Osteoblast (primary cell): ENCODE data around the gene LGALS9. TPM values are rescaled to one million over a fixed set of nuclear protein-coding genes. Genes with fewer than 3 reads are reported as not detected.
A peak's percentile ranks its signal among the peaks of the same experiment; 100 is the strongest.
"Not testable (repeated sequence)": the region's sequence is repeated elsewhere in the genome, so short reads cannot be mapped to it uniquely, and the experiment has no call there.

Source experiments
- DNase-seq: peaks from one replicate; pipeline ENCODE4 v3.0.0; 2011; ENCODE audit warnings: low spot score, mixed read lengths; ENCODE audit not compliant: insufficient read length; ENCODE audit errors: missing footprints
- H2AFZ ChIP-seq: 2 replicates; pipeline ENCODE4 v1.6.0; 2011; ENCODE audit warnings: mild to moderate bottlenecking, low read length
- H3K27ac ChIP-seq: 2 replicates; pipeline ENCODE4 v1.5.1; 2011; ENCODE audit warnings: mild to moderate bottlenecking, low read depth, low read length, moderate library complexity
- H3K27me3 ChIP-seq: 2 replicates; pipeline ENCODE4 v1.6.0; 2012; ENCODE audit warnings: mild to moderate bottlenecking, control low read depth, inconsistent platforms, low read length, moderate library complexity; ENCODE audit not compliant: insufficient read depth
- H3K36me3 ChIP-seq: 2 replicates; pipeline ENCODE4 v1.5.1; 2011; ENCODE audit warnings: mild to moderate bottlenecking, low read length, control low read depth, moderate library complexity; ENCODE audit not compliant: insufficient read depth
- H3K4me1 ChIP-seq: 2 replicates; pipeline ENCODE4 v1.5.1; 2011; ENCODE audit warnings: mild to moderate bottlenecking, low read length, control low read depth, moderate library complexity; ENCODE audit not compliant: insufficient read depth
- H3K4me2 ChIP-seq: 2 replicates; pipeline ENCODE4 v1.6.0; 2011; ENCODE audit warnings: mild to moderate bottlenecking, low read length; ENCODE audit not compliant: insufficient read depth
- H3K4me3 ChIP-seq: fragments of 200-600 bp; sonication (generic); 3 replicates; pipeline ENCODE4 v1.5.1; 2012; ENCODE audit warnings: mild to moderate bottlenecking, low read length, inconsistent platforms; ENCODE audit not compliant: insufficient read depth
- H3K79me2 ChIP-seq: 2 replicates; pipeline ENCODE4 v1.6.0; 2012; ENCODE audit warnings: mild to moderate bottlenecking, low read length, control low read depth, inconsistent platforms; ENCODE audit not compliant: insufficient read depth
- H3K9me3 ChIP-seq: 2 replicates; pipeline ENCODE4 v1.5.1; 2011; ENCODE audit warnings: low read depth, low read length, control low read depth
- H4K20me1 ChIP-seq: 2 replicates; pipeline ENCODE4 v1.6.0; 2012; ENCODE audit warnings: mild to moderate bottlenecking, low read length, control low read depth; ENCODE audit not compliant: insufficient read depth
- total RNA-seq: library from RNA; depleted of rRNA; stranded (reverse); fragments of >200 nt; gene quantifications from 2 replicates; pipeline ENCODE4 v1.2.3, GENCODE V29; 2012
- TF ChIP-seq, protein P1 (sequence below): IDR thresholded peaks from 2 replicates; pipeline ENCODE4 v1.5.1; 2011; ENCODE audit warnings: mild to moderate bottlenecking, low read depth, low read length, moderate library complexity; ENCODE audit errors: extremely low read depth

LGALS9 gene
- total RNA-seq, 1 donor = 1.4 TPM

DNA sequence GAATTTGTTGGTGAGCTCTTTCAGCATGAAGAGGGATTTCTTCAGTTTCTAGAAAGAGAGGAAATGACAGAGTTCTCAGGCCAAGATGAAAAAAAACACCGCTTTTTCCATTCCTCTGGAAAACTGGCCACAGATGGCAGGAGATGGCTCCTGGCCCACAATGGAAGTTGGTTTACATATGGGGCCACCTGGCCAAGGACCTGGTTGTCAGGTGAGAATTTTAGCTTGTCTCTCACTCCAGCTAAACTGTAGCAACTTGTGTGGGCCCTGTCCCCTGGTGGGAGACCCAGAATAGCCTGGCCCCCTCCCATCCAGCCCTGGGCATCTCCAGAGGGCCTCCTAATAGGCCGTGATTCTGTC is 33.6 kb downstream of the LGALS9 start:
- Histone ChIP-seq H3K4me1 (no peaks in the 10 kb centered on the region), H3K9me3 (no peaks in the 10 kb centered on the region), H3K27me3 (no peaks in the 10 kb centered on the region), H4K20me1 (no peaks in the 10 kb centered on the region), H3K4me3 (no peak overlapping the region), H3K27ac (no peak overlapping the region), H2AFZ (no peak overlapping the region), H3K4me2 (no peak overlapping the region), H3K36me3 (no peaks in the 10 kb centered on the region), H3K79me2 (no peaks in the 10 kb centered on the region)
- TF ChIP-seq, protein P1, sequence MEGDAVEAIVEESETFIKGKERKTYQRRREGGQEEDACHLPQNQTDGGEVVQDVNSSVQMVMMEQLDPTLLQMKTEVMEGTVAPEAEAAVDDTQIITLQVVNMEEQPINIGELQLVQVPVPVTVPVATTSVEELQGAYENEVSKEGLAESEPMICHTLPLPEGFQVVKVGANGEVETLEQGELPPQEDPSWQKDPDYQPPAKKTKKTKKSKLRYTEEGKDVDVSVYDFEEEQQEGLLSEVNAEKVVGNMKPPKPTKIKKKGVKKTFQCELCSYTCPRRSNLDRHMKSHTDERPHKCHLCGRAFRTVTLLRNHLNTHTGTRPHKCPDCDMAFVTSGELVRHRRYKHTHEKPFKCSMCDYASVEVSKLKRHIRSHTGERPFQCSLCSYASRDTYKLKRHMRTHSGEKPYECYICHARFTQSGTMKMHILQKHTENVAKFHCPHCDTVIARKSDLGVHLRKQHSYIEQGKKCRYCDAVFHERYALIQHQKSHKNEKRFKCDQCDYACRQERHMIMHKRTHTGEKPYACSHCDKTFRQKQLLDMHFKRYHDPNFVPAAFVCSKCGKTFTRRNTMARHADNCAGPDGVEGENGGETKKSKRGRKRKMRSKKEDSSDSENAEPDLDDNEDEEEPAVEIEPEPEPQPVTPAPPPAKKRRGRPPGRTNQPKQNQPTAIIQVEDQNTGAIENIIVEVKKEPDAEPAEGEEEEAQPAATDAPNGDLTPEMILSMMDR = no peak
- peak; percentile 69 for DNase-seq

DNA sequence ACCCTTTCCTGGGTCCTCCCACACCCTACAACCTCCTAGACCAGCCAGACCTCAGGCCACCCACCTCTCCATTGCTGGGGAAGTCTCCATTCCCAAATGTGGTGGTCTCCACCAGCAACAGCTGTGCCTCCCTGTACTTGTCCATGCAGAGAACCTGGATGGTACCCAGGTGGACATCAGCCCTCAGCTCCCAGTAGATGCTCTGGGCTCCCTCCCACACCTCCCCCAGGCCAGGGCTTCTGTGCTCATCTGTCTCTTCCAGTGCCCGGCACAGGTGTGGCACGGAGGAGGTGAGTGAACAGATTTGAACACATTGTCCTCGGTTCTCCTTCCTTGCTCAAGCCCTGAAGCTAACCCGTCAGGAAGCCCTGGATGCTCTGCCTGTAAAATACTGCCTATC is 34.6 kb downstream of the LGALS9 start:
- Histone ChIP-seq H3K4me2 (no peak overlapping the region), H2AFZ (no peak overlapping the region), H3K79me2 (no peaks in the 10 kb centered on the region), H3K9me3 (no peaks in the 10 kb centered on the region), H4K20me1 (no peaks in the 10 kb centered on the region), H3K4me1 (no peaks in the 10 kb centered on the region), H3K4me3 (no peak overlapping the region), H3K27me3 (no peaks in the 10 kb centered on the region), H3K27ac (no peak overlapping the region), H3K36me3 (no peaks in the 10 kb centered on the region)
- peak; percentile 49 for DNase-seq
- TF ChIP-seq, protein P1 = no peak

DNA sequence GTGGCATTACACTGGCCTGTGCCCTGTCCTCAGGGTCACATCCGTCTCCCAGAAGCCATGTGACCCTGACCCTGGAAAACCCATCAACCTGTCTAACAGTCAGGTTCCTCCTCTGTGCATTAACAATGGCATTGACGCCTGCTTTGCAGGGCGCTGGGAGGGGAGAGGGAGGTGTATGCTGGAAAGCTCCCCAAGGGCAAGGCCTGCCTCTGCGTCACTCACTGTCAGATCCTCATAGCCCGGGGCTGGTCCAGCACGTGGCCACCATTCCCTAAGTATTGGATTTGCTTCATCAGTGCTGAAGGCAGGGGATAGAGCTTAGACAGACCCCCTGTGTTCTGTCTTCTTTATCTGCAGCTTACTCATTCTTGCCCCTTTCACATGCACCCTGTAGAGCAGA is 35.3 kb downstream of the LGALS9 start:
- not testable (repeated sequence) for H3K27me3 ChIP-seq, H3K4me3 ChIP-seq, H3K4me1 ChIP-seq, H3K36me3 ChIP-seq, H3K79me2 ChIP-seq, H3K4me2 ChIP-seq, H3K9me3 ChIP-seq, H2AFZ ChIP-seq, H4K20me1 ChIP-seq, H3K27ac ChIP-seq
- peak; percentile 19 for DNase-seq

DNA sequence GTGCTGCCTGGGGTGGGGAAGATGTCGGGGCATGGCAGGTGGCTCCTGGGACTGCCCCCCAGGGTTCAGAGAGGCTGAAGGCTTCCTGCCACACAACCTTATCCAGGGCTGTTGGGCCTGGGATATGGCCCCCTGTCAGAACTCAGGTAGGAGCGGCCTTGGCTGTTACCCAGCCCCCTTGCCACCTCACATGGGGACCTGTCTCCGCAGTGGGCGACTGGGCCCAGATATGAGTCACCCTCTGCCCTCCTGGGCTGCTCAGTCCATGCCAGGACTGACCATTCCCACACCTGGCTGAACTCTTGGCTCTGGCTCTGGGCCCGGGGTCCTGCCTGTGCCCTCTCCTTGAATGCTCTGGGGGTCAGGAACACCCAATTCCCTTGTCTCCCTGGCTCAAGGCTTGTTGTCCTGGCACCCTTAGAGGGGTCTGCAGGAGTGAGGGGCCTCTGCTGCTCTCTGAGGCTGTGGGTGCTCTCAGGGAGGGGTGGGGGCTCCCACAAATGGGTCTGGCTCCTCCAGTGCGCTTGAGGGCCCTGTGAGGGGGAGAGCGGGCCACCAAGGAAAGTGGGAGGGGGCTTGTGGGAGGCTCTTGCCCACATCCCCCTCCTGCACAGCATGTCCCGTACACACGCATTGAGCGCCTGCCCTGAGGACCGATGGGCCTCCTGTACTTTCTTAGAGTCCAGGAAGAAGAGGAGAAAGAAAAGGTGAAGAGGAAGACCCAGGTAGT is 36.0 kb downstream of the LGALS9 start:
- Histone ChIP-seq H3K9me3 (no peaks in the 10 kb centered on the region), H3K4me1 (no peaks in the 10 kb centered on the region), H3K4me2 (no peak overlapping the region), H2AFZ (no peak overlapping the region), H3K27ac (no peak overlapping the region), H3K79me2 (no peaks in the 10 kb centered on the region), H3K36me3 (no peaks in the 10 kb centered on the region), H3K27me3 (no peaks in the 10 kb centered on the region), H4K20me1 (no peaks in the 10 kb centered on the region), H3K4me3 (no peak overlapping the region)
- DNase-seq = peak; percentile 22
- TF ChIP-seq, protein P1 = no peak
